Natural killer cell (primary cell): ENCODE data around the gene LTA. TPM values are rescaled to one million over a fixed set of nuclear protein-coding genes. Genes with fewer than 3 reads are reported as not detected.

Experiments used
- ATAC-seq, 3 donors: fragments of 150-1000 bp in 2 of 3; fragments of 200-7000 bp in 1 of 3; cut with Tn5 transposase; 1 replicate in 1 of 3; 2 replicates in 2 of 3; pipeline ENCODE4 v1.10.0; 2021; ENCODE audit warnings: mild to moderate bottlenecking in 2 of 3, moderate library complexity in 2 of 3
- DNase-seq, 2 donors: peaks; one replicate each; pipeline versions ENCODE4 v3.0.0 to v3.0.0-alpha.2; 2013 to 2021; ENCODE audit warnings: mixed read lengths in 1 of 2
- H3K27ac ChIP-seq: one replicate; pipeline ENCODE4 v1.5.1; 2013; ENCODE audit warnings: mild to moderate bottlenecking, low read length
- H3K27me3 ChIP-seq: one replicate; pipeline ENCODE4 v1.6.1; 2013; ENCODE audit warnings: low read length; ENCODE audit not compliant: control insufficient read depth, insufficient read depth
- H3K36me3 ChIP-seq: one replicate; pipeline ENCODE4 v1.6.1; 2013; ENCODE audit warnings: low read length; ENCODE audit not compliant: control insufficient read depth, insufficient read depth
- H3K4me1 ChIP-seq: one replicate; pipeline ENCODE4 v1.6.1; 2013; ENCODE audit warnings: low read length; ENCODE audit not compliant: control insufficient read depth, insufficient read depth
- H3K4me3 ChIP-seq: one replicate; pipeline ENCODE4 v1.5.1; 2013; ENCODE audit warnings: low read length
- H3K9me3 ChIP-seq: one replicate; pipeline ENCODE4 v1.6.1; 2013; ENCODE audit warnings: low read length; ENCODE audit not compliant: control insufficient read depth, insufficient read depth
- H3K27ac Mint-ChIP-seq, 2 donors: one replicate each; pipeline ENCODE4 v1.8.0; 2022; ENCODE audit warnings: mild to moderate bottlenecking in 2 of 2, mixed read lengths in 2 of 2, moderate library complexity in 1 of 2
- H3K27me3 Mint-ChIP-seq, 2 donors: one replicate each; pipeline ENCODE4 v1.8.0; 2022; ENCODE audit warnings: low read depth in 2 of 2, mixed read lengths in 2 of 2
- H3K36me3 Mint-ChIP-seq: one replicate; pipeline ENCODE4 v1.8.0; 2022; ENCODE audit warnings: mixed read lengths
- H3K4me1 Mint-ChIP-seq, 2 donors: one replicate each; pipeline ENCODE4 v1.8.0; 2022; ENCODE audit warnings: mixed read lengths in 2 of 2
- H3K4me3 Mint-ChIP-seq: one replicate; pipeline ENCODE4 v1.8.0; 2022; ENCODE audit warnings: mild to moderate bottlenecking, moderate library complexity, mixed read lengths
- H3K9me3 Mint-ChIP-seq, 2 donors: one replicate each; pipeline ENCODE4 v1.8.0; 2022; ENCODE audit warnings: mixed read lengths in 2 of 2
- CTCF ChIP-seq: fragments of 200-600 bp; IDR thresholded peaks from one replicate; pipeline ENCODE4 v1.8.0; 2022; ENCODE audit warnings: antibody characterized with exemption
- WGBS: methylation state at CpG from one replicate; pipeline ENCODE4 v1.1.7; 2013; ENCODE audit warnings: missing lambda C conversion rate; ENCODE audit not compliant: insufficient coverage; 5-methylcytosine and 5-hydroxymethylcytosine counted together
- intact Hi-C: fragments of 100-400 bp; cut with micrococcal nuclease; formaldehyde crosslinking; loops from one replicate; pipeline ENCODE4 v1.14.2; 2022
- total RNA-seq, 4 donors: library from RNA; stranded (reverse); fragments of 120-200 nt in 1 of 4; gene quantifications; one replicate each; pipeline versions ENCODE4 v1.2.3 to v1.2.4, GENCODE V29; 2013 to 2022

LTA gene
- total RNA-seq, 3 donors from 2014 or later (not counting 1 experiment from before 2014, with no cell fraction given) = 7.6 to 13.1 (median 8.7) TPM

GRCh38 chr6:31534521-31535040 lies 37.5 kb upstream of the LTA start:
- Mint-ChIP-seq H3K4me3 (no peak overlapping the region), H3K27me3 (no peaks in the 10 kb centered on the region), H3K9me3 (no peaks in the 10 kb centered on the region), H3K27ac (no peak overlapping the region), H3K36me3 (peaks cover 27% of the 10 kb centered on the region), H3K4me1 (peaks cover 38 to 50% of the 10 kb centered on the region in 2 donors)
- Histone ChIP-seq H3K4me3 (no peak overlapping the region), H3K27ac (no peak overlapping the region), H3K9me3 (no peaks in the 10 kb centered on the region), H3K27me3 (no peaks in the 10 kb centered on the region), H3K4me1 (peaks cover 10% of the 10 kb centered on the region), H3K36me3 (peaks cover 91% of the 10 kb centered on the region)
- DNase-seq = no peak
- ATAC-seq = no peak
- TF ChIP-seq CTCF = no peak
- WGBS = 94% methylated on average over 24 of the region's 24 CpGs
- intact Hi-C loops = no loop called here

GRCh38 chr6:31535538-31536324 lies 36.4 kb upstream of the LTA start:
- WGBS = no CpG with 5 or more reads among the region's 2 CpGs
- no peak overlapping the region for H3K27ac ChIP-seq
- Mint-ChIP-seq H3K27me3 (no peaks in the 10 kb centered on the region), H3K36me3 (peaks cover 30% of the 10 kb centered on the region), H3K4me1 (peaks cover 46 to 54% of the 10 kb centered on the region in 2 donors), H3K9me3 (no peaks in the 10 kb centered on the region), H3K27ac (peak overlapping the region in 1 of 2 donors; percentile 58), H3K4me3 (no peak overlapping the region)
- H3K36me3 ChIP-seq = peaks cover 88% of the 10 kb centered on the region
- no peaks in the 10 kb centered on the region for H3K9me3 ChIP-seq
- no peak for TF ChIP-seq CTCF
- ATAC-seq (no peak), DNase-seq (no peak)
- peaks cover 21% of the 10 kb centered on the region for H3K4me1 ChIP-seq
- H3K27me3 ChIP-seq = no peaks in the 10 kb centered on the region
- intact Hi-C loops = no loop called here
- H3K4me3 ChIP-seq = no peak overlapping the region

DNA sequence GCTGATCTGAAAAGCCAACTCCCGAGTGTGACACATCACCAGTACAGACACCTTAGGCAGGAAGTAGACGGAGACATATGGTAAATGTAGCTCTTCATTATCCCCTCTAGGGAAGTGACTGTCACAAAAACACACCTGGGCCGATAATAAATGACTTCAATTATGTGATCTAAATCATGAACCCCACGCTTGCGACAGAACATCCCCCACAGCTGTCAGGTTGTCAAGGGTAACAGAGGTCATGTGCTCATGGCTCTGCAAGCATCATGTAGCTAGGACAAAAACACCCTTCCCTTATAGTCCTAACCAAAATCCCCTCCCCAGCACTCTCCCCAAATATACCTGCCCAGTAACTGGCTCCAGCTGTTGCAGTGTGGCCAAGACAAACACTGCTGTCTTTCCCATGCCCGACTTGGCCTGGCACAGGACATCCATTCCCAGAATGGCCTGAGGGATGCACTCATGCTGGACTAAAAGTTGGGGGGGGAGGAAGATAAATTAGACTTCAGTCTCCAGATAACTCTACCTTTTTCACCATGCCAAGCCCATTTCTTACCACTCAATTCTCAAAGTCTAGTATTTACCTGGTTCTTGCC lies 33.2 kb upstream of the LTA start:
- H3K27me3 Mint-ChIP-seq = no peaks in the 10 kb centered on the region

More for the DNA sequence above, 33.2 kb upstream of the LTA start:
- Mint-ChIP-seq H3K36me3 (peaks cover 33% of the 10 kb centered on the region), H3K27ac (peak overlapping the region; percentile 94 to 96), H3K4me1 (peaks cover 55 to 62% of the 10 kb centered on the region in 2 donors), H3K9me3 (no peaks in the 10 kb centered on the region), H3K4me3 (peak overlapping the region; percentile 99)
- peak in 1 of 2 donors; percentile 27 for DNase-seq
- Histone ChIP-seq H3K4me3 (no peak overlapping the region), H3K36me3 (peaks cover 59% of the 10 kb centered on the region), H3K9me3 (no peaks in the 10 kb centered on the region), H3K27ac (no peak overlapping the region), H3K27me3 (no peaks in the 10 kb centered on the region), H3K4me1 (peaks cover 28% of the 10 kb centered on the region)
- ATAC-seq = no peak
- intact Hi-C loops = no loop called here
- no peak for TF ChIP-seq CTCF
- WGBS = 59% methylated on average over 6 of the region's 6 CpGs
